ENCODE results near the gene RBM7. TPM values are rescaled to one million over a fixed set of nuclear protein-coding genes. Genes with fewer than 3 reads are reported as not detected.

The RBM7 gene
- total and polyA plus RNA-seq, 2 of the 8 experiments (the other 6 are each of a cell fraction or from before 2014, with no cell fraction given): 18.0 to 45.7 TPM

DNA sequence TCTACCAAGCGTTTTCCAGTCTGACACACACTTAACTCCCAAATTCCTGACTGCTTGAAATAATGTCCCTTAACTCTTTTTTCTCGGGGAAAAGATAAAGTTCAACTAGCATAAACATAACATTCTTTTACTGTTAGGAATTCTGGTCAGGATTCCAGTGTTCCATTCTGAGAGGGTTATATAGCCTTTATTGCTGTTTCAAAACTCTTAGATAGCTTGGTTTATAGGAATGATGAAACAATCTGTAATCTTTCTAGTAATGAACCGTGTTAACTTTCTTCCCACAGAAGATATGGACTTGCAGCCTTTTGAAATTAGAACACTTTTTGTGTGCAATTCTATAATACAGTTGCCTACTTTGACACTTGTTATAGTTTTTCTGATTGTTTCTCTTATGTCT is 47.4 kb downstream of the RBM7 start (continued):
- TF ChIP-seq CHD7 (IDR thresholded peaks at IDR 0.05; ENCODE audit: insufficient replicate concordance, low read length): no peak
- TF ChIP-seq JUN (IDR thresholded peaks at IDR 0.05; ENCODE audit: low read depth, low read length): no peak
- TF ChIP-seq SUZ12 (IDR thresholded peaks at IDR 0.05; ENCODE audit: low read length): no peak
- no peak for TF ChIP-seq SP2 (IDR thresholded peaks at IDR 0.05; ENCODE audit: low read length)
